Heart right ventricle (tissue), 16 donors: ENCODE data around the gene GRIK3. TPM values are rescaled to one million over a fixed set of nuclear protein-coding genes. Genes with fewer than 3 reads are reported as not detected.

Experiments used
- ATAC-seq, 8 donors: fragments of 200-7000 bp; cut with Tn5 transposase; one replicate each; pipeline ENCODE4 v1.9.1; 2020; ENCODE audit warnings: mild to moderate bottlenecking in 8 of 8, moderate library complexity in 8 of 8, moderate number of reproducible peaks in 1 of 8
- DNase-seq, 2 donors: peaks; one replicate each; pipeline ENCODE4 v3.0.0-alpha.2; 2020
- H3K27ac ChIP-seq, 10 donors: fragments of 200-600 bp; sonication (generic) in 2 of 10; one replicate each; pipeline versions ENCODE4 v1.5.0 to v1.8.0; 2020 to 2022; ENCODE audit warnings: mild to moderate bottlenecking in 3 of 10
- H3K27me3 ChIP-seq, 7 donors: fragments of 200-600 bp; one replicate each; pipeline ENCODE4 v1.8.0; 2021 to 2022; ENCODE audit warnings: mild to moderate bottlenecking in 2 of 7
- H3K36me3 ChIP-seq, 9 donors: fragments of 200-600 bp; sonication (generic) in 1 of 9; one replicate each; pipeline versions ENCODE4 v1.5.0 to v1.8.0; 2020 to 2022; ENCODE audit warnings: mild to moderate bottlenecking in 2 of 9
- H3K4me1 ChIP-seq, 9 donors: fragments of 200-600 bp; sonication (generic) in 1 of 9; one replicate each; pipeline versions ENCODE4 v1.5.0 to v1.8.0; 2020 to 2022; ENCODE audit warnings: mild to moderate bottlenecking in 4 of 9
- H3K4me3 ChIP-seq, 10 donors: fragments of 200-600 bp; sonication (generic) in 2 of 10; one replicate each; pipeline versions ENCODE4 v1.5.0 to v1.8.0; 2020 to 2022; ENCODE audit warnings: mild to moderate bottlenecking in 7 of 10, moderate library complexity in 2 of 10
- H3K9me3 ChIP-seq, 11 donors: fragments of 200-600 bp in 10 of 11; sonication (generic) in 2 of 11; one replicate each; pipeline versions ENCODE4 v1.5.0 to v1.8.0; 2013 to 2022; ENCODE audit warnings: mild to moderate bottlenecking in 2 of 11, control low read depth in 1 of 11, moderate library complexity in 1 of 11
- CTCF ChIP-seq, 9 donors: fragments of 200-600 bp; sonication (generic) in 2 of 9; IDR thresholded peaks; one replicate each; pipeline versions ENCODE4 v1.5.0 to v1.8.0; 2021 to 2022; ENCODE audit warnings: antibody characterized with exemption in 9 of 9, mild to moderate bottlenecking in 5 of 9, moderate library complexity in 1 of 9
- whole genome bisulfite sequencing, 2 donors: extraction: QIAGEN DNeasy Blood & Tissue Kit; methylation state at CpG; one replicate each; pipeline ENCODE4 v1.1.7; 2013; ENCODE audit warnings: inconsistent platforms in 1 of 2; 5-methylcytosine and 5-hydroxymethylcytosine counted together
- intact Hi-C, 10 donors: fragments of 100-400 bp; cut with DNase I; formaldehyde crosslinking; loops; one replicate each; pipeline versions ENCODE4 v1.11.1 to v1.14.2; 2022
- polyA plus RNA-seq, 2 donors: library from polyadenylated mRNA; stranded (reverse); fragments of 200-250 nt; gene quantifications; one replicate each; pipeline ENCODE4 v1.2.3, GENCODE V29; 2013
- total RNA-seq, 10 donors: library from RNA; stranded (reverse); fragmentation: NEBNext Ultra II Directional in 3 of 10; extraction: Animal tissue kit (Norgen Biotek cat#: 25700) in 3 of 10; gene quantifications; one replicate each; pipeline versions ENCODE4 v1.2.1 to v1.2.4, GENCODE V29; 2021 to 2023
- donor health status: Arrhythmogenic right ventricular cardiomyopathy.
- donor health status: ischemic (EF 13 %, LVEDD 7.1; RV severe dilation, severe dysfunction).
- donor health status: healthy with polysubstance abuse.
- donor health status: DM: no; HTN: yes; CAD: no.
- donor health status: DM: no; HTN: no; CAD: no.
- donor health status: ischemic (EF 25% LVEDD 6.9; RV normal size, moderate dysfunction).
- donor health status: ischemic (EF 25% LVEDD 5.7; RV mildly dilated, moderate dysfunction).
- donor health status: healthy.
- donor health status: DM: yes; HTN: yes; CAD: no.
- donor health status: Ischemic cardiomyopathy.
- donor health status: ischemic (EF 35%, LVEDD 5.7; RV mildly dilated, moderate dysfunction).
- donor health status: nonischemic (EF 11% LVEDD 7.7; RV severe dilation, severe dysfunction).
- donor health status: DM: yes; HTN: yes; CAD: no.
- donor health status: PGD.
- donor health status: ischemic (EF 29% LVEDD 5.4; RV normal size, mild dysfunction).
- donor health status: nonischemic (EF 23%, LVEDD 6.1; RV moderate dilation, normal function).

The GRIK3 gene
- total and polyA plus RNA-seq, 12 donors, result 0.10 to 1.1 (median 0.27) TPM

- 6% methylated on average over 14 of the region's 14 CpGs for WGBS, 2 donors
- H3K27ac ChIP-seq, result no peak overlapping the region
- TF ChIP-seq CTCF (IDR thresholded peaks at IDR 0.05), result no peak
- ATAC-seq, result peak in 6 of 8 donors; percentile 34 to 67 (median 56)
- no peak overlapping the region for H3K4me3 ChIP-seq
- intact Hi-C loops, result no loop called here
- no peaks in the 10 kb centered on the region for H3K4me1 ChIP-seq
- H3K36me3 ChIP-seq, result no peaks in the 10 kb centered on the region
- H3K9me3 ChIP-seq, result no peaks in the 10 kb centered on the region
- peaks cover 0 to 49% (median 27%) of the 10 kb centered on the region in 7 donors for H3K27me3 ChIP-seq
- DNase-seq, result peak; percentile 30 to 54
Measured at GRCh38 chr1:36924282-36924811, 110.0 kb downstream of the GRIK3 start.

- ATAC-seq, result no peak
- H3K36me3 ChIP-seq, result no peaks in the 10 kb centered on the region
- WGBS, 2 donors, result 39 to 43% methylated on average over 11 of the region's 11 CpGs
- H3K27me3 ChIP-seq, result peaks cover 0 to 41% (median 30%) of the 10 kb centered on the region in 7 donors
- no peak overlapping the region for H3K4me3 ChIP-seq
- intact Hi-C loops, result no loop called here
- TF ChIP-seq CTCF (IDR thresholded peaks at IDR 0.05), result no peak
- DNase-seq, result no peak
- H3K27ac ChIP-seq, result no peak overlapping the region
- no peaks in the 10 kb centered on the region for H3K4me1 ChIP-seq
- no peaks in the 10 kb centered on the region for H3K9me3 ChIP-seq
Measured at GRCh38 chr1:36922593-36923426, 111.5 kb downstream of the GRIK3 start.

GRCh38 chr1:36922071-36922470 is 112.2 kb downstream of the GRIK3 start:
- Histone ChIP-seq H3K27ac (no peak overlapping the region), H3K4me3 (no peak overlapping the region), H3K36me3 (no peaks in the 10 kb centered on the region), H3K27me3 (peaks cover 0 to 45% (median 27%) of the 10 kb centered on the region in 7 donors), H3K9me3 (no peaks in the 10 kb centered on the region), H3K4me1 (no peaks in the 10 kb centered on the region)
- intact Hi-C loops, result no loop called here
- DNase-seq, result no peak
- WGBS, 2 donors, result 38 to 58% methylated on average over 5 of the region's 5 CpGs
- ATAC-seq, result no peak
- no peak for TF ChIP-seq CTCF (IDR thresholded peaks at IDR 0.05)

- H3K4me3 ChIP-seq, result no peak overlapping the region
- peaks cover 0 to under 1% (median 0%) of the 10 kb centered on the region in 11 donors for H3K9me3 ChIP-seq
- H3K36me3 ChIP-seq, result no peaks in the 10 kb centered on the region
- intact Hi-C loops, result no loop called here
- WGBS, 2 donors, result 69 to 73% methylated on average over 6 of the region's 6 CpGs
- no peaks in the 10 kb centered on the region for H3K4me1 ChIP-seq
- no peak for TF ChIP-seq CTCF (IDR thresholded peaks at IDR 0.05)
- ATAC-seq (no peak), DNase-seq (no peak)
- H3K27ac ChIP-seq, result no peak overlapping the region
- H3K27me3 ChIP-seq, result peaks cover 0 to 43% (median 28%) of the 10 kb centered on the region in 7 donors
Measured at GRCh38 chr1:36920801-36921405, 113.4 kb downstream of the GRIK3 start.
